CD14-positive monocyte (primary cell): ENCODE measurements around the gene MAK. TPM values are rescaled to one million over a fixed set of nuclear protein-coding genes. Genes with fewer than 3 reads are reported as not detected.
"Not testable (repeated sequence)": the region's sequence is repeated elsewhere in the genome, so short reads cannot be mapped to it uniquely, and the experiment has no call there.

Source experiments
- DNase-seq, 3 donors: peaks; one replicate each; pipeline ENCODE4 v3.0.0-alpha.2; 2011 to 2022
- H2AFZ ChIP-seq: 2 replicates; pipeline ENCODE4 v1.6.0; 2012; ENCODE audit warnings: mild to moderate bottlenecking, low read depth, low read length, inconsistent platforms; ENCODE audit not compliant: insufficient read depth, poor library complexity, severe bottlenecking
- H3K27ac ChIP-seq, 2 donors: 1 replicate in 1 of 2; 2 replicates in 1 of 2; pipeline ENCODE4 v1.5.1; 2012 to 2013; ENCODE audit warnings: low read length in 2 of 2, control low read depth in 1 of 2, inconsistent platforms in 1 of 2, low read depth in 1 of 2, mild to moderate bottlenecking in 1 of 2
- H3K27me3 ChIP-seq, 2 donors: one replicate each; pipeline versions ENCODE4 v1.6.0 to v1.6.1; 2011 to 2013; ENCODE audit warnings: low read length in 2 of 2; ENCODE audit not compliant: control insufficient read depth in 2 of 2, insufficient read depth in 2 of 2
- H3K36me3 ChIP-seq, 2 donors: replicated peaks in 1 of 2; 1 replicate in 1 of 2; 2 replicates in 1 of 2; pipeline versions ENCODE4 v1.5.1 to v1.6.1; 2012 to 2013; ENCODE audit warnings: low read length in 2 of 2, control low read depth in 1 of 2, inconsistent platforms in 1 of 2, mild to moderate bottlenecking in 1 of 2; ENCODE audit not compliant: insufficient read depth in 2 of 2, control insufficient read depth in 1 of 2
- H3K4me1 ChIP-seq, 2 donors: 1 replicate in 1 of 2; 2 replicates in 1 of 2; pipeline versions ENCODE4 v1.5.1 to v1.6.1; 2012 to 2013; ENCODE audit warnings: low read length in 2 of 2, control low read depth in 1 of 2, inconsistent platforms in 1 of 2, mild to moderate bottlenecking in 1 of 2, moderate library complexity in 1 of 2; ENCODE audit not compliant: insufficient read depth in 2 of 2, control insufficient read depth in 1 of 2
- H3K4me2 ChIP-seq: replicated peaks from 2 replicates; pipeline ENCODE3; 2012; ENCODE audit warnings: low read length, moderate library complexity, mild to moderate bottlenecking; ENCODE audit not compliant: poor library complexity, severe bottlenecking; ENCODE audit errors: extremely low read depth
- H3K4me3 ChIP-seq, 3 experiments: fragments of 200-600 bp in 1 of 3; sonication (generic) in 1 of 3; replicated peaks in 1 of 3; 1 replicate in 2 of 3; 2 replicates in 1 of 3; pipeline ENCODE4 v1.5.1; 2011 to 2013; ENCODE audit warnings: low read length in 3 of 3, mild to moderate bottlenecking in 3 of 3, control low read depth in 2 of 3, low read depth in 2 of 3, inconsistent platforms in 1 of 3, moderate library complexity in 1 of 3
- H3K79me2 ChIP-seq: 2 replicates; pipeline ENCODE4 v1.6.0; 2012; ENCODE audit warnings: mild to moderate bottlenecking, control low read depth, inconsistent platforms, low read length, moderate library complexity; ENCODE audit not compliant: insufficient read depth
- H3K9ac ChIP-seq: 2 replicates; pipeline ENCODE4 v1.6.0; 2017; ENCODE audit warnings: low read length, mild to moderate bottlenecking; ENCODE audit not compliant: insufficient read depth, poor library complexity, severe bottlenecking
- H3K9me3 ChIP-seq, 2 donors: replicated peaks in 1 of 2; 1 replicate in 1 of 2; 2 replicates in 1 of 2; pipeline versions ENCODE4 v1.5.1 to v1.6.1; 2012 to 2013; ENCODE audit warnings: low read length in 2 of 2, control low read depth in 1 of 2; ENCODE audit not compliant: control insufficient read depth in 1 of 2, insufficient read depth in 1 of 2
- H4K20me1 ChIP-seq: 2 replicates; pipeline ENCODE4 v1.6.0; 2012; ENCODE audit warnings: mild to moderate bottlenecking, low read length, control low read depth, moderate library complexity; ENCODE audit not compliant: insufficient read depth
- H3K27ac Mint-ChIP-seq, 7 donors: one replicate each; pipeline ENCODE4 v1.8.0; 2020; ENCODE audit warnings: mild to moderate bottlenecking in 7 of 7, mixed read lengths in 7 of 7, moderate library complexity in 6 of 7, inconsistent platforms in 2 of 7
- H3K27me3 Mint-ChIP-seq, 3 donors: one replicate each; pipeline ENCODE4 v1.8.0; 2021 to 2022; ENCODE audit warnings: low read depth in 3 of 3, mild to moderate bottlenecking in 3 of 3, mixed read lengths in 3 of 3, moderate library complexity in 3 of 3, inconsistent platforms in 1 of 3
- H3K36me3 Mint-ChIP-seq, 2 donors: one replicate each; pipeline ENCODE4 v1.8.0; 2020; ENCODE audit warnings: mixed read lengths in 2 of 2, inconsistent platforms in 1 of 2, mild to moderate bottlenecking in 1 of 2
- H3K4me1 Mint-ChIP-seq: one replicate; pipeline ENCODE4 v1.8.0; 2020; ENCODE audit warnings: mild to moderate bottlenecking, mixed read lengths
- H3K4me3 Mint-ChIP-seq, 2 donors: one replicate each; pipeline ENCODE4 v1.8.0; 2020; ENCODE audit warnings: mild to moderate bottlenecking in 2 of 2, mixed read lengths in 2 of 2, moderate library complexity in 1 of 2
- H3K9me3 Mint-ChIP-seq, 7 donors: one replicate each; pipeline ENCODE4 v1.8.0; 2020 to 2022; ENCODE audit warnings: mixed read lengths in 7 of 7, mild to moderate bottlenecking in 6 of 7, moderate library complexity in 6 of 7, inconsistent platforms in 2 of 7
- WGBS: methylation state at CpG from one replicate; pipeline ENCODE4 v1.1.5; 2013; ENCODE audit warnings: missing lambda C conversion rate; ENCODE audit not compliant: insufficient coverage; 5-methylcytosine and 5-hydroxymethylcytosine counted together
- intact Hi-C, 2 donors: fragments of 100-400 bp; cut with micrococcal nuclease; formaldehyde crosslinking; loops; one replicate each; pipeline versions ENCODE4 v1.15.0 to v1.15.1; 2023
- polyA plus RNA-seq, 3 donors: library from polyadenylated mRNA; depleted of rRNA in 1 of 3; unstranded in 2 of 3; stranded (reverse) in 1 of 3; fragments of 300-500 nt in 2 of 3; fragments of >200 nt in 1 of 3; fragmentation: Illumina TruSeq in 2 of 3; gene quantifications; 1 replicate in 2 of 3; 2 replicates in 1 of 3; pipeline ENCODE4 v1.2.3, GENCODE V29; 2012 to 2021
- TF ChIP-seq, protein P1 (sequence below): fragments of 200-600 bp; IDR thresholded peaks from one replicate; pipeline ENCODE4 v1.8.0; 2022; ENCODE audit warnings: antibody characterized with exemption, mild to moderate bottlenecking

The MAK gene
- polyA plus RNA-seq, 3 donors = 0.68 to 1.4 (median 0.76) TPM

DNA sequence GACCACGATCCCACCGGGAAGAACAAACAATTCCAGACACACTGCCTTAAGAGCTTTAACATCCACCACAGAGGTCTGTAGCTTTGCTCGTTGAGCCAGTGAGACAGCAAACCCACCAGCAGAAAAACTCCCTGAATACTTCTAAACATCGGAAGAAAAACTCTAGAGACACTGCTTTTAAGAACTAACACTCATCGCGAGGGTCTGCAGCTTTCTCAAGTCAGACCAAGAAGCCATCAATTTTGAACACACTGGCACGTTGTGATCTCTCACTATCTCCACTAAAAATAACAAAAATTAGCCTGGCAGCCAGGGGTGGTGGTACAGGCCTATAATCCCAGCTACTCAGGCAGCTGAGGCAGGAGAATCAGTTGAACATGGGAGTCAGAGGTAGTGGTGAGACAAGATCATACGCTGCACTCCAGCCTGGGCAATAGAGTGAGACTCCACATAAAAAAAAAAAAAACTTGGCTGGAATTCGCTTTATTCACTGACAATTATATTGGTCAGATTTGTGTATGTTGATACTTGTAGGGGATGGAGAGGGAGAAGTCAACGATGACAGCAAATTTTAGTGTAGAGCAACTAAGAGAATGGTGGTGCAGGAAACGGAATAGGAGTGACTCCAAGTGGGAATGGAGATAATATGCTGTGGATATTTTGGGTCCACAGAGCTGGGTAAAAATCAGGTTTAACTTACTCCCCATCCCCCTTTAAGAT, 116.3 kb downstream of the MAK start:
- 100% methylated on average over 4 of the region's 11 CpGs for WGBS
- peak overlapping the region; percentile 54 to 91 (median 69) for H3K4me3 ChIP-seq
- TF ChIP-seq, protein P1, sequence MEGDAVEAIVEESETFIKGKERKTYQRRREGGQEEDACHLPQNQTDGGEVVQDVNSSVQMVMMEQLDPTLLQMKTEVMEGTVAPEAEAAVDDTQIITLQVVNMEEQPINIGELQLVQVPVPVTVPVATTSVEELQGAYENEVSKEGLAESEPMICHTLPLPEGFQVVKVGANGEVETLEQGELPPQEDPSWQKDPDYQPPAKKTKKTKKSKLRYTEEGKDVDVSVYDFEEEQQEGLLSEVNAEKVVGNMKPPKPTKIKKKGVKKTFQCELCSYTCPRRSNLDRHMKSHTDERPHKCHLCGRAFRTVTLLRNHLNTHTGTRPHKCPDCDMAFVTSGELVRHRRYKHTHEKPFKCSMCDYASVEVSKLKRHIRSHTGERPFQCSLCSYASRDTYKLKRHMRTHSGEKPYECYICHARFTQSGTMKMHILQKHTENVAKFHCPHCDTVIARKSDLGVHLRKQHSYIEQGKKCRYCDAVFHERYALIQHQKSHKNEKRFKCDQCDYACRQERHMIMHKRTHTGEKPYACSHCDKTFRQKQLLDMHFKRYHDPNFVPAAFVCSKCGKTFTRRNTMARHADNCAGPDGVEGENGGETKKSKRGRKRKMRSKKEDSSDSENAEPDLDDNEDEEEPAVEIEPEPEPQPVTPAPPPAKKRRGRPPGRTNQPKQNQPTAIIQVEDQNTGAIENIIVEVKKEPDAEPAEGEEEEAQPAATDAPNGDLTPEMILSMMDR = no peak
- peaks cover 14 to 26% (median 18%) of the 10 kb centered on the region in 7 donors for H3K9me3 Mint-ChIP-seq
- no peaks in the 10 kb centered on the region for H4K20me1 ChIP-seq
- H3K4me1 Mint-ChIP-seq = peaks cover 49% of the 10 kb centered on the region
- peak overlapping the region; percentile 91 to 97 for H3K4me3 Mint-ChIP-seq
- H3K4me2 ChIP-seq = peak overlapping the region; percentile 89
- peaks cover 0 to 2% (median 0%) of the 10 kb centered on the region in 3 donors for H3K27me3 Mint-ChIP-seq
- no peaks in the 10 kb centered on the region for H3K27me3 ChIP-seq
- peaks cover 15% of the 10 kb centered on the region for H3K79me2 ChIP-seq
- no peak for DNase-seq
- H3K27ac ChIP-seq = peak overlapping the region; percentile 61 to 79
- peak overlapping the region; percentile 85 to 94 (median 91) for H3K27ac Mint-ChIP-seq
- H3K36me3 Mint-ChIP-seq = peaks cover 12 to 18% of the 10 kb centered on the region in 2 donors
- peaks cover 24 to 36% of the 10 kb centered on the region in 2 donors for H3K4me1 ChIP-seq
- H2AFZ ChIP-seq = peak overlapping the region; percentile 95
- H3K9ac ChIP-seq = peak overlapping the region; percentile 72
- peaks cover 7 to 21% of the 10 kb centered on the region in 2 donors for H3K9me3 ChIP-seq
- peaks cover 0 to 4% of the 10 kb centered on the region in 2 donors for H3K36me3 ChIP-seq
- intact Hi-C loops = no loop called here

DNA sequence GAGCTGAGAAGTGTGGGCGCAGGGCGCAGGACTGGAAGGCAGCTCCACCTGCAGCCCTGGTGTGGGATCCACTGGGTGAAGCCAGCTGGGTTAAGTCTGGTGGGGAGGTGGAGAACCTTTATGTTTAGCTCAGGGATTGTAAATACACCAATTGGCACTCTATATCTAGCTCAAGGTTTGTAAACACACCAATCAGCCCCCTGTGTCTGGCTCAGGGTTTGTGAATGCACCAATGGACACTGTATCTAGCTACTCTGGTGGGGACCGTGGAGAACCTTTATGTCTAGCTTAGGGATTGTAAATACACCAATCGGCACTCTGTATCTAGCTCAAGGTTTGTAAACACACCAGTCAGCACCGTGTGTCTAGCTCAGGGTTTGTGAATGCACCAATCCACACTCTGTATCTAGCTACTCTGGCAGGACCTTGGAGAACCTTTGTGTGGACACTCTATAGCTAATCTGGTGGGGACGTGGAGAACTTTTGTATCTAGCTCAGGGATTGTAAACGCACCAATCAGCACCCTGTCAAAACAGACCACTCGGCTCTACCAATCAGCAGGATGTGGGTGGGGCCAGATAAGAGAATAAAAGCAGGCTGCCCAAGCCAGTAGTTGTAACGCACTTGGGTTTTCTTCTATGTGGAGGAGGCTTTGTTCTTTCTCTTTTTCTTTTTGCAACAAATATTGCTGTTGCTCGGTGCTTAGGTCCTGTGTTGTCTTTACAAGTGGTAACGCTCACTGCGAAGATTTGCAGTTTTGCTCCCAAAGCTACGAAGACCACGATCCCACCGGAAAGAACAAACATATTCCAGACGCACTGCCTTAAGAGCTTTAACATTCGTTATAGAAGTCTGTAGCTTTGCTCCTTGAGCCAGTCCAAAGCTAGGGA, 117.1 kb downstream of the MAK start:
- Mint-ChIP-seq H3K27ac (peak overlapping the region in 5 of 7 donors; percentile 30 to 85 (median 65)), H3K9me3 (peaks cover 14 to 26% (median 18%) of the 10 kb centered on the region in 7 donors), H3K36me3 (peaks cover 12 to 14% of the 10 kb centered on the region in 2 donors), H3K4me1 (peaks cover 42% of the 10 kb centered on the region), H3K4me3 (peak overlapping the region; percentile 72 to 81)
- intact Hi-C loops, H3K27me3 ChIP-seq, H3K27me3 Mint-ChIP-seq, H3K36me3 ChIP-seq, DNase-seq, H4K20me1 ChIP-seq: not testable (repeated sequence)
- peaks cover 7 to 21% of the 10 kb centered on the region in 2 donors for H3K9me3 ChIP-seq
- H3K79me2 ChIP-seq = peaks cover 15% of the 10 kb centered on the region
- peak overlapping the region; percentile 42 to 68 for H3K27ac ChIP-seq
- H3K4me2 ChIP-seq = peak overlapping the region; percentile 79
- H3K9ac ChIP-seq = peak overlapping the region; percentile 64
- H3K4me1 ChIP-seq = peaks cover 20 to 31% of the 10 kb centered on the region in 2 donors
- peak overlapping the region; percentile 47 to 76 (median 56) for H3K4me3 ChIP-seq
- WGBS = 97% methylated on average over 10 of the region's 17 CpGs
- peak overlapping the region; percentile 82 for H2AFZ ChIP-seq
